ENCODE data around the gene RDH8.

- no peak for TF ChIP-seq POLR2A (IDR thresholded peaks at IDR 0.05)
- no peak for TF ChIP-seq CTCF (IDR thresholded peaks at IDR 0.05 in 4 of 5, conservative IDR thresholded peaks at IDR 0.05 in 1 of 5)
Measured at GRCh38 chr19:9968820-9969687, 44.2 kb upstream of the RDH8 start.

Measured in gastrocnemius medialis (tissue), 4 donors.